HepG2 (cell line): Measurements from ENCODE around the gene SPACDR.

ENCODE experiments used
- CCAR2 ChIP-seq: fragments of 200-400 bp; formaldehyde crosslinking; optimal IDR thresholded peaks from 2 replicates; pipeline ENCODE3; 2018; ENCODE audit warnings: low read depth, mild to moderate bottlenecking, low read length, moderate library complexity
- DBP ChIP-seq: sonication (generic); formaldehyde crosslinking; IDR thresholded peaks from 2 replicates; pipeline ENCODE4 v1.4.0; 2020; ENCODE audit warnings: missing genetic modification reagents; ENCODE audit errors: not compliant biosample characterization
- DMTF1 ChIP-seq: sonication (generic); formaldehyde crosslinking; IDR thresholded peaks from 2 replicates; pipeline ENCODE4 v1.4.0; 2020; ENCODE audit warnings: mild to moderate bottlenecking, missing genetic modification reagents
- GRHL1 ChIP-seq: sonication (generic); formaldehyde crosslinking; conservative IDR thresholded peaks from 2 replicates; pipeline ENCODE4 v1.8.0; 2022; ENCODE audit warnings: missing genetic modification reagents
- HDAC2 ChIP-seq: sonication (generic); formaldehyde crosslinking; IDR thresholded peaks from 2 replicates; pipeline ENCODE4 v1.4.0; 2020; ENCODE audit warnings: missing genetic modification reagents
- JUN ChIP-seq: sonication (generic); formaldehyde crosslinking; IDR thresholded peaks from 2 replicates; pipeline ENCODE4 v1.4.0; 2020; ENCODE audit warnings: mild to moderate bottlenecking, missing genetic modification reagents
- POLR2A ChIP-seq, 2 experiments: IDR thresholded peaks; 2 replicates each; pipeline ENCODE4 v1.6.1; 2011; ENCODE audit warnings: low read depth in 2 of 2, low read length in 2 of 2, mild to moderate bottlenecking in 1 of 2, moderate library complexity in 1 of 2; ENCODE audit not compliant: insufficient read depth in 1 of 2
- POLR2AphosphoS5 ChIP-seq: IDR thresholded peaks from 2 replicates; pipeline ENCODE4 v1.6.1; 2012; ENCODE audit warnings: low read depth, low read length
- SIN3A ChIP-seq: IDR thresholded peaks from 2 replicates; pipeline ENCODE4 v1.6.1; 2011; ENCODE audit warnings: low read depth, mild to moderate bottlenecking, control low read depth, low read length, borderline replicate concordance
- SOX13 ChIP-seq, 3 experiments: fragments of 450-650 bp in 1 of 3; sonication (generic) in 1 of 3; formaldehyde crosslinking in 1 of 3; IDR thresholded peaks in 2 of 3; conservative IDR thresholded peaks in 1 of 3; 2 replicates each; pipeline versions ENCODE4 v1.5.0 to v1.6.1; 2016 to 2020; ENCODE audit warnings: antibody characterized with exemption in 1 of 3, mild to moderate bottlenecking in 1 of 3, missing compliant biosample characterization in 1 of 3, missing genetic modification reagents in 1 of 3, moderate library complexity in 1 of 3
- ZNF260 ChIP-seq: sonication (generic); formaldehyde crosslinking; IDR thresholded peaks from 2 replicates; pipeline ENCODE4 v1.4.0; 2020; ENCODE audit warnings: missing genetic modification reagents, low read depth, mild to moderate bottlenecking, borderline replicate concordance
- ZNF274 ChIP-seq: sonication (generic); formaldehyde crosslinking; IDR thresholded peaks from 2 replicates; pipeline ENCODE4 v1.5.1; 2020; ENCODE audit warnings: mild to moderate bottlenecking, missing genetic modification reagents
- ZNF839 ChIP-seq: sonication (generic); formaldehyde crosslinking; IDR thresholded peaks from 2 replicates; pipeline ENCODE4 v1.4.0; 2020; ENCODE audit warnings: missing genetic modification reagents, mild to moderate bottlenecking, borderline replicate concordance

GRCh38 chr7:100465702-100466311 is 1.7 kb upstream of the SPACDR start:
- TF ChIP-seq POLR2A (IDR thresholded peaks at IDR 0.05; ENCODE audit: insufficient read depth in 1 of 2, low read depth in 2 of 2, low read length in 2 of 2), result no peak
- TF ChIP-seq CCAR2, result no peak
- TF ChIP-seq DMTF1 (CRISPR knock-in tag), result no peak
- no peak for TF ChIP-seq DBP (CRISPR knock-in tag)
- no peak for TF ChIP-seq ZNF839 (CRISPR knock-in tag)
- TF ChIP-seq ZNF274, result no peak
- no peak for TF ChIP-seq SIN3A
- TF ChIP-seq JUN (CRISPR knock-in tag), result no peak
- TF ChIP-seq HDAC2 (CRISPR knock-in tag), result no peak
- TF ChIP-seq ZNF260 (CRISPR knock-in tag), result no peak
- TF ChIP-seq SOX13 (IDR thresholded peaks at IDR 0.05), result no peak
- TF ChIP-seq SOX13 (CRISPR knock-in tag; conservative IDR thresholded peaks at IDR 0.05 in 1 of 2, IDR thresholded peaks at IDR 0.05 in 1 of 2), result peak in 1 of 2 experiments; percentile 9; a peak in 1 of 4 replicates
- TF ChIP-seq GRHL1 (CRISPR knock-in tag), result no peak
- TF ChIP-seq POLR2AphosphoS5, result no peak
